Astrocyte of the cerebellum (primary cell): ENCODE measurements around the gene CYTH3.

Source experiments
- DNase-seq: peaks from one replicate; pipeline ENCODE4 v3.0.0-alpha.2; 2011; ENCODE audit warnings: low read depth
- H3K4me3 ChIP-seq: 2 replicates; pipeline ENCODE4 v1.5.1; 2011; ENCODE audit warnings: mild to moderate bottlenecking, low read depth, low read length, moderate library complexity
- CTCF ChIP-seq: IDR thresholded peaks from 2 replicates; pipeline ENCODE4 v1.5.1; 2012; ENCODE audit warnings: low read length, low read depth, moderate library complexity, mild to moderate bottlenecking; ENCODE audit errors: missing control alignments
- in situ Hi-C: cut with HindIII; loops from 2 replicates; pipeline ENCODE4 v1.10.0; 2017; ENCODE audit warnings: low sequenced_read_pairs

The CYTH3 gene

GRCh38 chr7:6159524-6160031, 112.8 kb downstream of the CYTH3 start:
- H3K4me3 ChIP-seq, result no peak overlapping the region
- no peak for TF ChIP-seq CTCF
- in situ Hi-C loops, result no loop called here
- no peak for DNase-seq

DNA sequence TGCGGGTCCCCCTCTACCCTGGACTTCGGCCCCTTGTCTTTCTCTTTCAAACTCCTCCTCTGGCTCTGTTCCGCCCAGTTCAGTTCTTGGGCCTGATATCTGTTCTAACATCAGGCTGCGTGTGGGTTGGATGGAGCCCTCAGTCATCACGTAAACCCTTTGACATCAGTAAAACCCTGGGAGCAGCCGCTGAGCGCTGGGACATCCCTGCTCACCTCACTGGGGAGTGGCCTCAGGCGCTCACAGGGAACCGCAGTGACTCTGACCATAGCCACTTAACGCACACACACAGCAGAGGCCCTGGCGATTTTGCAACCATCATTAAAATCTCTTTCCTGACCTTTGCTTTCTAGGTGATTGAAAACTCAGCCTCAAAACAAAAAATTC, 113.3 kb downstream of the CYTH3 start:
- DNase-seq, result no peak
- in situ Hi-C loops, result no loop called here
- no peak for TF ChIP-seq CTCF
- H3K4me3 ChIP-seq, result no peak overlapping the region

- H3K4me3 ChIP-seq, result no peak overlapping the region
- in situ Hi-C loops, result no loop called here
- no peak for TF ChIP-seq CTCF
- DNase-seq, result no peak
These were observed 113.9 kb downstream of the CYTH3 start for GRCh38 chr7:6158424-6159096.

DNA sequence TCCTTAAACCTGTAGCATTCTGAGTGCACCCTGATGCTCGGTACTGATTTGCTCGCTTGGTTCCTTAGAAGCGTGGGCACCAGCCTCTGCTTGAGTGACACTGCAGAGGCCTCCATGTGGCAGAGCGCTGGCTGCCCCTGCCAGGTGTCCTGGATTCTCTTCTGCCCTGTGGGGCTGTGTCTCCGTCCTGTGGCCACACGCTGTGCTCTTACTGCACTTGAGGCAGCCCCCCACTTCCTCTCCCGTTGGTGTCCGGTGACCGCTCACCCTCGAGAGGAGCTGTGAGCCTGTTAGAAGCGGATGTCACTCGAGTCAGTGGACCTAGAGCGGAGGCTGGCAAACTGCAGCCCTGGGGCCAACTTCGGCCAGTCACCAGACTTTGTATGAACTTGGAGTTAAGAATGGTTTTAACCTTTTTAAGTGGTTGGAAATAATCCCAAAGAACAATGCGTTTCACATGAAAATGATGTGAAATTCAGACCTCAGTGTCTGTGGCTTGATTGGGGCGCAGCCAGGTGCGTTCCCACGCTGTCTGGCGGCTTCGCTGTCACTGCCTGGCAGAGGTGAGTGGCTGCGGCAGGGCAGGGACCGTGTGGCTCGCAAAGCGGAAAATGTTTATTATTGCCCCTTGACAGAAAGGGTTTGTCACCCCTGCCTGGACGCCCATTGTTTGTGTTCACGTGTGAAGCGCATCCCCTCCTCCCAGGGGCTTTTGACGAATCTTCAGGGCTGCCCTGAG, 114.6 kb downstream of the CYTH3 start:
- H3K4me3 ChIP-seq, result no peak overlapping the region
- no peak for TF ChIP-seq CTCF
- in situ Hi-C loops, result no loop called here
- DNase-seq, result no peak

- H3K4me3 ChIP-seq, result no peak overlapping the region
- no peak for DNase-seq
- TF ChIP-seq CTCF, result no peak
- in situ Hi-C loops, result no loop called here
These were observed 115.7 kb downstream of the CYTH3 start for GRCh38 chr7:6156734-6157133.

DNA sequence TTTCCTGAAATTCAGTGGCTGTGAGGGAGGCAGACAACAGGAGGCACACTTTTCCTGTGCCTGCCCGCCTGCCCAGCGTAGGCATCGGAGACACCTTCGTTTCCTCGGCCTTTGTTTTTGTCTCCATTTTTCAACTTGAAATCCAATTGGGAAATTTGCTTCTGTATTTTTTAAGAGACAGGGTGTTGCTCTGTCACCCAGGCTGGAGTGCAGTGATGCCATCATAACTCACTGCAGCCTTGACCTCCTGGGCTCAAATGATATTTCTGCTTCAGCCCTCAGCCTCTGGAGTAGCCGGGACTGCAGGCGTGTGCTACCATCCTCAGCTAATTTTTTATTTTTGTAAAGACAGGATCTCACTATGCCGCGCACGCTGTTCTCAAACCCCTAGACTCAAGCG, 116.8 kb downstream of the CYTH3 start:
- H3K4me3 ChIP-seq, result no peak overlapping the region
- DNase-seq, result no peak
- no peak for TF ChIP-seq CTCF
- in situ Hi-C loops, result no loop called here
